GM12878 (cell line): ENCODE measurements around the gene TMEM150B. TPM values are rescaled to one million over a fixed set of nuclear protein-coding genes. Genes with fewer than 3 reads are reported as not detected.

ENCODE experiments used
- BCL11A ChIP-seq: IDR thresholded peaks from 2 replicates; pipeline ENCODE4 v1.6.1; 2011; ENCODE audit warnings: low read depth, low read length
- CBX5 ChIP-seq: sonication (generic); IDR thresholded peaks from 2 replicates; pipeline ENCODE4 v1.6.1; 2016; ENCODE audit warnings: low read depth, moderate library complexity, mild to moderate bottlenecking, inconsistent platforms
- CEBPB ChIP-seq, 2 experiments: fragments of 150-350 bp in 1 of 2; IDR thresholded peaks; 2 replicates each; pipeline ENCODE4 v1.6.1; 2012 to 2014; ENCODE audit warnings: low read depth in 2 of 2, low read length in 2 of 2, borderline replicate concordance in 1 of 2, inconsistent platforms in 1 of 2
- CHD4 ChIP-seq: fragments of 200-600 bp; sonication (generic); IDR thresholded peaks from 2 replicates; pipeline ENCODE4 v1.6.1; 2016; ENCODE audit warnings: mild to moderate bottlenecking
- DPF2 ChIP-seq: fragments of 450-650 bp; IDR thresholded peaks from 2 replicates; pipeline ENCODE4 v1.6.1; 2017; ENCODE audit warnings: mild to moderate bottlenecking
- EZH2 ChIP-seq: IDR thresholded peaks from 2 replicates; pipeline ENCODE4 v1.6.1; 2012; ENCODE audit warnings: low read depth, mild to moderate bottlenecking, control low read depth, inconsistent platforms, low read length, borderline replicate concordance; ENCODE audit not compliant: control insufficient read depth
- JUNB ChIP-seq: IDR thresholded peaks from 2 replicates; pipeline ENCODE4 v1.6.1; 2016; ENCODE audit warnings: antibody characterized with exemption, mild to moderate bottlenecking
- LARP7 ChIP-seq: fragments of 450-650 bp; IDR thresholded peaks from 2 replicates; pipeline ENCODE4 v1.6.1; 2017; ENCODE audit warnings: mild to moderate bottlenecking
- MEF2B ChIP-seq: fragments of 450-650 bp; IDR thresholded peaks from 2 replicates; pipeline ENCODE4 v1.6.1; 2018; ENCODE audit warnings: mild to moderate bottlenecking, moderate library complexity; ENCODE audit not compliant: partially characterized antibody, poor library complexity, severe bottlenecking
- MTA3 ChIP-seq: IDR thresholded peaks from 2 replicates; pipeline ENCODE4 v1.6.1; 2012; ENCODE audit warnings: low read length, inconsistent platforms, borderline replicate concordance
- NFYA ChIP-seq: IDR thresholded peaks from 2 replicates; pipeline ENCODE4 v1.6.1; 2011; ENCODE audit warnings: low read depth, mild to moderate bottlenecking, low read length, improper control_type of control experiment, borderline replicate concordance
- NR2C1 ChIP-seq: fragments of 450-650 bp; IDR thresholded peaks from 2 replicates; pipeline ENCODE4 v1.6.1; 2017; ENCODE audit warnings: antibody characterized with exemption, mild to moderate bottlenecking, moderate library complexity
- NRF1 ChIP-seq: conservative IDR thresholded peaks from 2 replicates; pipeline ENCODE4 v1.6.1; 2011; ENCODE audit warnings: mild to moderate bottlenecking, low read depth, low read length, improper control_type of control experiment
- POLR2AphosphoS2 ChIP-seq: IDR thresholded peaks from 2 replicates; pipeline ENCODE4 v1.6.1; 2011; ENCODE audit warnings: low read depth, mild to moderate bottlenecking, low read length, improper control_type of control experiment, moderate library complexity
- POLR2AphosphoS5 ChIP-seq: IDR thresholded peaks from 2 replicates; pipeline ENCODE4 v1.6.1; 2011; ENCODE audit warnings: mild to moderate bottlenecking, low read length, inconsistent platforms
- RCOR1 ChIP-seq: conservative IDR thresholded peaks from 2 replicates; pipeline ENCODE4 v1.6.1; 2012; ENCODE audit warnings: low read depth, low read length, improper control_type of control experiment
- SIX5 ChIP-seq: IDR thresholded peaks from 2 replicates; pipeline ENCODE4 v1.6.1; 2011; ENCODE audit warnings: mild to moderate bottlenecking, low read depth, low read length, moderate library complexity; ENCODE audit not compliant: severe bottlenecking
- SMAD5 ChIP-seq: IDR thresholded peaks from 2 replicates; pipeline ENCODE4 v1.6.1; 2016; ENCODE audit warnings: antibody characterized with exemption, low read depth
- SREBF2 ChIP-seq: IDR thresholded peaks from 2 replicates; pipeline ENCODE4 v1.6.1; 2012; ENCODE audit warnings: mild to moderate bottlenecking, low read length
- STAT3 ChIP-seq: IDR thresholded peaks from 2 replicates; pipeline ENCODE4 v1.6.1; 2011; ENCODE audit warnings: low read depth, low read length, improper control_type of control experiment
- ZNF207 ChIP-seq: fragments of 450-650 bp; IDR thresholded peaks from 2 replicates; pipeline ENCODE4 v1.6.1; 2014; ENCODE audit warnings: antibody characterized with exemption, mild to moderate bottlenecking, borderline replicate concordance
- ZNF217 ChIP-seq: fragments of 450-650 bp; IDR thresholded peaks from 2 replicates; pipeline ENCODE4 v1.6.1; 2017; ENCODE audit warnings: antibody characterized with exemption, mild to moderate bottlenecking
- ZNF24 ChIP-seq: fragments of 450-650 bp; IDR thresholded peaks from 2 replicates; pipeline ENCODE4 v1.6.1; 2017; ENCODE audit warnings: antibody characterized with exemption, mild to moderate bottlenecking
- ZZZ3 ChIP-seq: IDR thresholded peaks from 2 replicates; pipeline ENCODE4 v1.6.1; 2011; ENCODE audit warnings: low read depth; ENCODE audit not compliant: control insufficient read depth, insufficient read length
- polyA plus RNA-seq, 11 experiments: library from polyadenylated mRNA; depleted of rRNA in 4 of 11; unstranded in 6 of 11; stranded (reverse) in 5 of 11; fragments of >200 nt; fragmentation: Nextera tagmentation in 4 of 11; fragmentation: Illumina TruSeq in 1 of 11; extraction: Ambion mirVana in 4 of 11; extraction: Trizol in 1 of 11; gene quantifications; 1 replicate in 1 of 11; 2 replicates in 10 of 11; pipeline versions ENCODE4 v1.2.1 to v1.2.3, GENCODE V29; 2011 to 2016; ENCODE audit warnings: inconsistent platforms in 2 of 11, missing spikeins in 2 of 11, low read depth in 1 of 11
- total RNA-seq, 4 experiments: library from RNA; depleted of rRNA in 3 of 4; stranded (reverse); fragments of >200 nt in 3 of 4; fragmentation: Illumina TruSeq in 1 of 4; extraction: Trizol in 1 of 4; gene quantifications; 2 replicates each; pipeline versions ENCODE4 v1.2.1 to v1.2.3, GENCODE V29; 2013 to 2021
- TF ChIP-seq, protein P1 (sequence below): IDR thresholded peaks from 2 replicates; pipeline ENCODE4 v1.6.1; 2011; ENCODE audit warnings: mild to moderate bottlenecking, low read depth, low read length, moderate library complexity; ENCODE audit not compliant: insufficient replicate concordance
- TF ChIP-seq, protein P2 (sequence below): fragments of 450-650 bp; IDR thresholded peaks from 2 replicates; pipeline ENCODE4 v1.6.1; 2017; ENCODE audit warnings: mild to moderate bottlenecking
- TF ChIP-seq, protein P3 (sequence below): fragments of 450-650 bp; IDR thresholded peaks from 2 replicates; pipeline ENCODE4 v1.6.1; 2016; ENCODE audit warnings: mild to moderate bottlenecking

TMEM150B gene
- total and polyA plus RNA-seq, 10 of the 15 experiments (the other 5 are each of a cell fraction or from before 2014, with no cell fraction given) = 0.09 to 0.23 (median 0.18) TPM; not detected in 6

DNA sequence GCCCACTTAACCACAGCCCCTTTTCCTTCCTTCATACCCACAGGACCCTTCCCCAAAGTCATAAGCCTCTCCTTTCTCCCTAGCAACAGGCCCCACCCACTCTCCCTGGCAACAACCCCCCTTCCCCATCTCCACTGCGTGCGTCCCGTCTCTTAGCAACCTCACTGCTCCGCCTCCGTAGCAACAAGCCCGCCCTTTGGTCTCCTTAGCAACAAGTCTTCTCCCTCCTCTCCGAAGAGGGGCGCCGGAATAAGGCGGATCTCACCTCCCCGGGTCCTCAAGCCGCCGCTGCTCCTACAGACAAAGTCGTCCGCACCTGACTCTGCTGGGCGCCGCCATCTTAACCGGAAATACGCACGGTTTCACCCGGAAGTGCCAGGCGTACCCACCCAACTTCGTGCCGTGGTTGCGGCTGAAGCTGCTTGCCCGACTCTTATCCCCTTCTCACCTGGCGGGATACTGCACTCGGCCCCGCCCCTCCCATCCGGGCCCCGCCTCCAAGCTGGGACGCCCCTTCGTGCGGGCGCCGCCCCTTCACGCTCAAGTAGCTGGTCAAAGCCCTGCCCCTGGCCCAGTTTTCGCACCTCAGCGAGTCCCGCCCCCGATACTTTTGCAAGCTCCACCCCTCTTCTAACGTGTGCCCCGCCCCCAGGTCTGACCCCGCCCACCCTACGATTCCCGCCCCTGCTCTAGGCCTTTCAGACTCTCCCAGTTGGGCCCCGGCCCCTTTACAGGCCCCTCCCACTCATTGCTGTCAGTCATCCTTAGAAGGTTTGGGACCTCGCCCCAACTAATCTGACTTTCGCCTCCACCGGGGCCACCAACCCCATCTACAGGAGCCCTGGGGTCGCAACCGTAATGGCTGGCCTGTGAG lies 45.1 kb downstream of the TMEM150B start, which contains the start of gene HSPBP1 (continued):
- TF ChIP-seq ZNF217 = no peak
- peak; percentile 55 for TF ChIP-seq SIX5
- no peak for TF ChIP-seq JUNB
- peak; percentile 66; the same call in 1 of the 2 replicates for TF ChIP-seq LARP7
- TF ChIP-seq, protein P1, sequence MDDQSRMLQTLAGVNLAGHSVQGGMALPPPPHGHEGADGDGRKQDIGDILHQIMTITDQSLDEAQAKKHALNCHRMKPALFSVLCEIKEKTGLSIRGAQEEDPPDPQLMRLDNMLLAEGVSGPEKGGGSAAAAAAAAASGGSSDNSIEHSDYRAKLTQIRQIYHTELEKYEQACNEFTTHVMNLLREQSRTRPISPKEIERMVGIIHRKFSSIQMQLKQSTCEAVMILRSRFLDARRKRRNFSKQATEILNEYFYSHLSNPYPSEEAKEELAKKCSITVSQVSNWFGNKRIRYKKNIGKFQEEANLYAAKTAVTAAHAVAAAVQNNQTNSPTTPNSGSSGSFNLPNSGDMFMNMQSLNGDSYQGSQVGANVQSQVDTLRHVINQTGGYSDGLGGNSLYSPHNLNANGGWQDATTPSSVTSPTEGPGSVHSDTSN = peak; percentile 90
- TF ChIP-seq MTA3 = no peak
- TF ChIP-seq NR2C1 = peak; percentile 94
- TF ChIP-seq, protein P2, sequence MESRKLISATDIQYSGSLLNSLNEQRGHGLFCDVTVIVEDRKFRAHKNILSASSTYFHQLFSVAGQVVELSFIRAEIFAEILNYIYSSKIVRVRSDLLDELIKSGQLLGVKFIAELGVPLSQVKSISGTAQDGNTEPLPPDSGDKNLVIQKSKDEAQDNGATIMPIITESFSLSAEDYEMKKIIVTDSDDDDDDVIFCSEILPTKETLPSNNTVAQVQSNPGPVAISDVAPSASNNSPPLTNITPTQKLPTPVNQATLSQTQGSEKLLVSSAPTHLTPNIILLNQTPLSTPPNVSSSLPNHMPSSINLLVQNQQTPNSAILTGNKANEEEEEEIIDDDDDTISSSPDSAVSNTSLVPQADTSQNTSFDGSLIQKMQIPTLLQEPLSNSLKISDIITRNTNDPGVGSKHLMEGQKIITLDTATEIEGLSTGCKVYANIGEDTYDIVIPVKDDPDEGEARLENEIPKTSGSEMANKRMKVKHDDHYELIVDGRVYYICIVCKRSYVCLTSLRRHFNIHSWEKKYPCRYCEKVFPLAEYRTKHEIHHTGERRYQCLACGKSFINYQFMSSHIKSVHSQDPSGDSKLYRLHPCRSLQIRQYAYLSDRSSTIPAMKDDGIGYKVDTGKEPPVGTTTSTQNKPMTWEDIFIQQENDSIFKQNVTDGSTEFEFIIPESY = no peak
- TF ChIP-seq, protein P3, sequence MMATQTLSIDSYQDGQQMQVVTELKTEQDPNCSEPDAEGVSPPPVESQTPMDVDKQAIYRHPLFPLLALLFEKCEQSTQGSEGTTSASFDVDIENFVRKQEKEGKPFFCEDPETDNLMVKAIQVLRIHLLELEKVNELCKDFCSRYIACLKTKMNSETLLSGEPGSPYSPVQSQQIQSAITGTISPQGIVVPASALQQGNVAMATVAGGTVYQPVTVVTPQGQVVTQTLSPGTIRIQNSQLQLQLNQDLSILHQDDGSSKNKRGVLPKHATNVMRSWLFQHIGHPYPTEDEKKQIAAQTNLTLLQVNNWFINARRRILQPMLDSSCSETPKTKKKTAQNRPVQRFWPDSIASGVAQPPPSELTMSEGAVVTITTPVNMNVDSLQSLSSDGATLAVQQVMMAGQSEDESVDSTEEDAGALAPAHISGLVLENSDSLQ = peak; percentile 95
- peak; percentile 53 for TF ChIP-seq MEF2B
- no peak for TF ChIP-seq ZZZ3
- no peak for TF ChIP-seq SMAD5
- no peak for TF ChIP-seq NRF1
- peak; percentile 74 for TF ChIP-seq POLR2AphosphoS5
- TF ChIP-seq ZNF24 = no peak
- no peak for TF ChIP-seq RCOR1
- no peak for TF ChIP-seq CBX5
- TF ChIP-seq SREBF2 = 0 out of 2 replicates have a peak, but pooled peaks have one; percentile 30
- TF ChIP-seq CHD4 = no peak
- TF ChIP-seq ZNF207 = peak; percentile 37; the same call in 1 of the 2 replicates
- no peak for TF ChIP-seq BCL11A
- TF ChIP-seq DPF2 = no peak
- no peak for TF ChIP-seq POLR2AphosphoS2
- TF ChIP-seq EZH2 = no peak
- TF ChIP-seq NFYA = no peak
- TF ChIP-seq CEBPB (IDR thresholded peaks at IDR 0.05; ENCODE audit: borderline replicate concordance in 1 of 2, low read depth in 2 of 2, low read length in 2 of 2) = no peak
- TF ChIP-seq STAT3 = no peak
